HG03460 (cell line): Measurements from ENCODE around the gene FRAS1.
"Not testable (repeated sequence)": the region's sequence is repeated elsewhere in the genome, so short reads cannot be mapped to it uniquely, and the experiment has no call there.

Experiments
- ATAC-seq: cut with Tn5 transposase; IDR thresholded peaks from one replicate; pipeline ENCODE4 v1.9.1; 2021; ENCODE audit not compliant: unreplicated experiment

Gene FRAS1

DNA sequence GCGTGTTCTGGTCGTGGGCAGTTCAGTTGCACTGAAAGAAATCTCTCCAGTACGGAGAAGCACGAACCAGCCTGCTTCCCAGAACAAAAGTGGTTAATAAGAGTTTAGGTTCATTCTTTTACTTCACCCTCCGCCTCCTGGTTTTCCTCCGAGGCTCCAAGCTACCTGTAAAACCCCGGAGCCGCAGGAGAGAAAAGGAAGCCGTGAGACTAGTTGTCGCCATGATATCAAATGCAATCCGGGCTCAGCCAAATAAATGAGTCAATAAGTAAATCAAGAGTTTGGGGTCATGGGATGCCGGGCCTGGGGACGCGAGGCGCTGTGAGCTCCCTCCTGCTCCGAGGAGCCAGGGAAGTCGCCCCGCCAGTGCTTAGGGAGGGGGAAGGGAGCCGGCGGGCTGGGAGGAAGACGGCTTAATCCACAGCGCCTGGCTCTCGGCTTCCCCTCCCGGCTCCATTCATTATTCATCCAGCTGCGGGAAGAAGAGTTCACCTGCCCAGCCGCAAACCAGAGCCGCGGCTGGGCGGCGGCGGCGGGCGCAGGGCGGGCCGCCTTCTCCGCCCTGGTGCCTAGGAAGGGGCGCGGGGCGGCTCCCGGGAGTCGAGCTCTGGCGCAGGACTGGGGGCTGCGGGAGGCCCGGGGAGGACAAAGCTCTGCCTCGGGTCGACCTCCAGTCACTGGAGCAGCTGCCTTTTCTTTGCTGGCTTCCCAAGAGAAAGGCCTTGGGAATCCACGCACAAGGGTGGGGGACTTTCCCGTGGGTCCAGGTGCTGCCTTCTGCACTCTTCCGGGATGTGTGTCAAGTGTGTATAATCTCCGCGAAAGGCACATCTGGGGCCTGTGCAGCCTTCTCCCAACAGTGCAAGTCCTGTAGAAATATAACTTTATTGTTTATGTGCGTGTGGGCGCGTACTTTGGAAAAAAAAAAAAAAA is 1.7 kb downstream of the FRAS1 start:
- ATAC-seq = no peak

GRCh38 chr4:78059524-78059889 is 2.4 kb downstream of the FRAS1 start:
- ATAC-seq = no peak

DNA sequence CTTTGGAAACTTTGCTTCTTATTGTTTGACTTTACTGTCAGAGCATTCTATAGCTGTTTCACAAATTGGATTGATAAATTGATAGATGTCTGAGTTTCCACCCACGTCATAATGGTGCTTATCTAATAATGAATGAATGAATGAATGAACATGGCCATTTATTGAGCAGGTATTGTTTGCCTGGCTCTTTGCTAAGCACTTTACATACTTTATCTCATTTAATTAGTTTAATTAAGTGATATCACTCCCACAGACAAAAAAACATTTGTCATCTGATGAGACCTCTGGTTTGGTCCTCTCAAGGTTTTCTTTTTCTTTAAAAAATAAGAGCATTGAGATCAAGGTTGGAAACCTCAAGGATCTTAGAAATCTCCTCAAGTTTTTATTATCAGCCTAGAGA is 2.8 kb downstream of the FRAS1 start:
- no peak for ATAC-seq

- ATAC-seq = no peak
Measured at GRCh38 chr4:78061939-78062570, 4.9 kb downstream of the FRAS1 start.

GRCh38 chr4:78065508-78066192 is 8.5 kb downstream of the FRAS1 start:
- no peak for ATAC-seq

GRCh38 chr4:78068481-78068880 is 11.4 kb downstream of the FRAS1 start:
- no peak for ATAC-seq

- ATAC-seq = no peak
Measured at GRCh38 chr4:78069319-78069718, 12.2 kb downstream of the FRAS1 start.

- no peak for ATAC-seq
Measured at GRCh38 chr4:78069859-78070258, 12.7 kb downstream of the FRAS1 start.

DNA sequence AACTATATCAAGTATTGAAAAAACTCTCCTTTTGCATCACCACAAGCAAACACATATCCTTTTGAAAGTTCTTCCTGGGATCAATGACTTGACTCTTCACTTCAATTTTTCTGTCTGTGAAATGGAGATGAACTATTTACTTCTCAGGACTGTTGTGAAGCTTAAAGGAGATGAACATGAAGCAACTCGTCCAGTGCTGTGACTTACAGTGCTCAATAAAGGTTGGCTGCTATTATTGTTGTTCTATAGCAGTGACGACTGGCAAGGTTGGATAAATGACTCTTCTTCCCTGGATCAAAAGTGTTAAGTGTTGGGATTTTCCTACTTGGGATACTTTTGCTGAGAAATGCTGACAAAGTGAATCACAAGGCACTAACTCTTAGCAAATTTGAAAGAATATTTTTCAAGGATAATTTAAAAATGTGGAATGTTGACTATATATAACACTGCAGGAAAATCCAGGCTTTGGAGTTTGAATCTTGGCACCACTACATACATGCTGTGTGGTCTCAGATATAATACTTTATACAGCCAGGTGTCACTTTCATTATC is 13.7 kb downstream of the FRAS1 start:
- no peak for ATAC-seq

DNA sequence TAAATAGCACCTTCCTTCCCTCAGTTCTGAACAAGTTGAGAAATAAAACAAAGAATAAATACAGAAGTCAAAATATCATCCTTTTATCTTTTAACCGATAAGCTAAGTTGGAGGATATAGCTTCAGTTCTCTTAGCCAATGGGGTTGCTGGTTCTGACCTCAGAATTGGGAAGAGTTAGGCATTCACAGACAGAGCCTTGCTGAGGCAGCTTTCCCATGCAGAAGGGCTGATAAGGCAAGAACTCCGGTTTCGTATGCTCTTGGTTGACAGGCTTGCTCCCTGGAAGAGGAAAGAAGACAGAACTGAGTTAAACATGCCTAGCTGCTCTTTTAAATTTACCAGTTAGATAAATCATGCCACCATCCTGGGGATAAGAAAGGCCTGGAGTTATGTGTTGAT is 17.6 kb downstream of the FRAS1 start:
- ATAC-seq = no peak

DNA sequence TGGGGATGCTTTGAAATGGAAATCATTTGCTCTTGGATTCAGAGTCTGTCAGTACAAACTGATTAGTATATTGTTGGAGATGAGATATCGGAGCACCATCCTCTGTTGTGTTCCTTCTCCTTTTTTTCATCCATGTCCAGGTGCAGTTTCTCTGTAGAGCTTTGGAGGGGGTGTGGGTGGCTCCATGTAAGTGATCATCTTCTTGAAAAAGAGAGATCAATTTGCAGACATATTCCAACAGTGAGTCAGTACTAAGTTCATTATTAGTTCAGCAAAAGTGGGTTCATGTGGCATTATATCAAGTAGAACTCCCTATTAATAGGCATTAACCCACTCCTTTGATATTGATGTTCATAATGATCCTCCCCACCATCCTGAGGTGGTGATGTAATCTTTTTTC is 18.9 kb downstream of the FRAS1 start:
- no peak for ATAC-seq

GRCh38 chr4:78078101-78078500 is 21.0 kb downstream of the FRAS1 start:
- ATAC-seq = no peak

- ATAC-seq = no peak
Measured at GRCh38 chr4:78079726-78080430, 22.8 kb downstream of the FRAS1 start.

GRCh38 chr4:78081541-78081940 is 24.4 kb downstream of the FRAS1 start:
- no peak for ATAC-seq

GRCh38 chr4:78083035-78083434 is 25.9 kb downstream of the FRAS1 start:
- no peak for ATAC-seq

GRCh38 chr4:78091534-78091933 is 34.4 kb downstream of the FRAS1 start:
- ATAC-seq = no peak

- ATAC-seq = not testable (repeated sequence)
Measured at GRCh38 chr4:78092350-78092749, 35.2 kb downstream of the FRAS1 start.

GRCh38 chr4:78092850-78093249 is 35.7 kb downstream of the FRAS1 start:
- no peak for ATAC-seq

GRCh38 chr4:78095081-78095480 is 38.0 kb downstream of the FRAS1 start:
- no peak for ATAC-seq

- no peak for ATAC-seq
Measured at GRCh38 chr4:78099058-78099457, 41.9 kb downstream of the FRAS1 start.

GRCh38 chr4:78100060-78100459 is 42.9 kb downstream of the FRAS1 start:
- no peak for ATAC-seq
